ENCODE results near the gene SHROOM4. TPM values are rescaled to one million over a fixed set of nuclear protein-coding genes. Genes with fewer than 3 reads are reported as not detected.

SHROOM4 gene
- total RNA-seq, 2 experiments from 2014 or later = not detected

DNA sequence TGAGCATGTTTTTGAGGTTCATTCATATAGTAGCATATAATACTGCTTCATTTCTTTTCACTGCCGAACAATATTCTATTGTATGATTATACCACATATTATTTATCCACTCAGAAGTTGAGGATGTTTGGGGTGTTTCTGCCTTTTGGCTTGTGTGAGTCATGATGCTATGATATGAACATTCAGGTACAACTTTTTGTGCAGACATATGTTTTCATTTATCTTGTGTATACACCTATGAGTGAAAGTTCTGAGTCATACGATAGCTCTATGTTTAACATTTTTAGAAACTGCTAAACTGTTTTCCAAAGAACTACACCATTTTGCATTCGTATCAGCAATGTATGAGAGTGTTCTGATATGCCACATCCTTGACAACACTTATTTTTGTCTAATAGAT lies 57.7 kb downstream of the SHROOM4 start:
- Histone ChIP-seq H4K20me1 (ENCODE audit: insufficient read depth, low read length) (no peaks in the 10 kb centered on the region), H3K4me2 (ENCODE audit: low read length) (no peak overlapping the region), H3K9me3 (ENCODE audit: low read length) (no peaks in the 10 kb centered on the region), H3K36me3 (ENCODE audit: insufficient read depth, low read length) (no peaks in the 10 kb centered on the region), H3K9me2 (ENCODE audit: insufficient read depth, low read length) (no peaks in the 10 kb centered on the region), H3K4me1 (ENCODE audit: insufficient read depth, low read length, poor library complexity, severe bottlenecking) (no peaks in the 10 kb centered on the region), H3K27ac (ENCODE audit: low read depth, low read length, poor library complexity, severe bottlenecking) (no peak overlapping the region), H3K4me3 (ENCODE audit: low read depth, low read length, poor library complexity, severe bottlenecking) (no peak overlapping the region), H3K79me2 (ENCODE audit: insufficient read depth, low read depth, low read length) (no peaks in the 10 kb centered on the region), H2AFZ (ENCODE audit: low read length) (no peak overlapping the region)
- TF ChIP-seq, protein P1, sequence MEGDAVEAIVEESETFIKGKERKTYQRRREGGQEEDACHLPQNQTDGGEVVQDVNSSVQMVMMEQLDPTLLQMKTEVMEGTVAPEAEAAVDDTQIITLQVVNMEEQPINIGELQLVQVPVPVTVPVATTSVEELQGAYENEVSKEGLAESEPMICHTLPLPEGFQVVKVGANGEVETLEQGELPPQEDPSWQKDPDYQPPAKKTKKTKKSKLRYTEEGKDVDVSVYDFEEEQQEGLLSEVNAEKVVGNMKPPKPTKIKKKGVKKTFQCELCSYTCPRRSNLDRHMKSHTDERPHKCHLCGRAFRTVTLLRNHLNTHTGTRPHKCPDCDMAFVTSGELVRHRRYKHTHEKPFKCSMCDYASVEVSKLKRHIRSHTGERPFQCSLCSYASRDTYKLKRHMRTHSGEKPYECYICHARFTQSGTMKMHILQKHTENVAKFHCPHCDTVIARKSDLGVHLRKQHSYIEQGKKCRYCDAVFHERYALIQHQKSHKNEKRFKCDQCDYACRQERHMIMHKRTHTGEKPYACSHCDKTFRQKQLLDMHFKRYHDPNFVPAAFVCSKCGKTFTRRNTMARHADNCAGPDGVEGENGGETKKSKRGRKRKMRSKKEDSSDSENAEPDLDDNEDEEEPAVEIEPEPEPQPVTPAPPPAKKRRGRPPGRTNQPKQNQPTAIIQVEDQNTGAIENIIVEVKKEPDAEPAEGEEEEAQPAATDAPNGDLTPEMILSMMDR (conservative IDR thresholded peaks at IDR 0.05; ENCODE audit: low read length) = no peak
- TF ChIP-seq EZH2phosphoT487 (IDR thresholded peaks at IDR 0.05; ENCODE audit: borderline replicate concordance, low read depth, low read length) = no peak
- ChIA-PET POLR2A (interaction anchor here (0.6 kb wide), 1 partner anchor 226 kb away, joined by 4 read pairs; no protein-coding TSS in a partner anchor), CTCF (ENCODE audit: unreplicated experiment) (no interaction called here)
- intact Hi-C loops (cut with micrococcal nuclease; ENCODE audit: unreplicated experiment) = no loop called here
- BruUV-seq (replicated peaks) = no TSS peak
- DNase-seq (ENCODE audit: low spot score) = no peak

DNA sequence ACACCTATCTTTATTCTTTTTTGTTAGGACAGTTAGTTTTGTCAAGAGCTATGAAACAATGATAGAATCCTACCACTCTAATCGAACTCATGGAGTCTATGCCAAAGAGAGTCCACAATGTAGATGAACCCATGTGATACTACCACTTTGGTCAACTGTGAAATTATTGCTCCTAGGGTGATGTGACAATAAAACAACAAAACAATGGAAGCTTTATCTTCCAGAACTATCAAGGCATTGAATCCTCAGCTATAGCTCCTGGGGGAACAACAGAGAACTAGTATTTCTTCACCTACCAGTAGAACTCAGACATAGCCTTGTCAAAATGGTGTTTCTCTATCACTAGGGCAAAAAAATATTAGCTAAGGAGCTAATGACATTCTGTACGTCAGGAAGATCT lies 62.9 kb downstream of the SHROOM4 start:
- BruUV-seq (replicated peaks) = no TSS peak
- no peak overlapping the region for H2AFZ ChIP-seq (ENCODE audit: low read length)
- no peak overlapping the region for H3K27ac ChIP-seq (ENCODE audit: low read depth, low read length, poor library complexity, severe bottlenecking)
- intact Hi-C loops (cut with micrococcal nuclease; ENCODE audit: unreplicated experiment) = no loop called here
- POLR2A ChIA-PET = no interaction called here
- H3K79me2 ChIP-seq (ENCODE audit: insufficient read depth, low read depth, low read length) = no peaks in the 10 kb centered on the region
- no peak for DNase-seq (ENCODE audit: low spot score)
- CTCF ChIA-PET (ENCODE audit: unreplicated experiment) = no interaction called here
- no peaks in the 10 kb centered on the region for H3K9me3 ChIP-seq (ENCODE audit: low read length)
- no peaks in the 10 kb centered on the region for H4K20me1 ChIP-seq (ENCODE audit: insufficient read depth, low read length)
- H3K4me3 ChIP-seq (ENCODE audit: low read depth, low read length, poor library complexity, severe bottlenecking) = no peak overlapping the region
- no peaks in the 10 kb centered on the region for H3K4me1 ChIP-seq (ENCODE audit: insufficient read depth, low read length, poor library complexity, severe bottlenecking)
- no peak overlapping the region for H3K4me2 ChIP-seq (ENCODE audit: low read length)
- no peaks in the 10 kb centered on the region for H3K36me3 ChIP-seq (ENCODE audit: insufficient read depth, low read length)
- TF ChIP-seq, protein P1 (conservative IDR thresholded peaks at IDR 0.05; ENCODE audit: low read length) = no peak
- no peak for TF ChIP-seq EZH2phosphoT487 (IDR thresholded peaks at IDR 0.05; ENCODE audit: borderline replicate concordance, low read depth, low read length)
- H3K9me2 ChIP-seq (ENCODE audit: insufficient read depth, low read length) = no peaks in the 10 kb centered on the region

DNA sequence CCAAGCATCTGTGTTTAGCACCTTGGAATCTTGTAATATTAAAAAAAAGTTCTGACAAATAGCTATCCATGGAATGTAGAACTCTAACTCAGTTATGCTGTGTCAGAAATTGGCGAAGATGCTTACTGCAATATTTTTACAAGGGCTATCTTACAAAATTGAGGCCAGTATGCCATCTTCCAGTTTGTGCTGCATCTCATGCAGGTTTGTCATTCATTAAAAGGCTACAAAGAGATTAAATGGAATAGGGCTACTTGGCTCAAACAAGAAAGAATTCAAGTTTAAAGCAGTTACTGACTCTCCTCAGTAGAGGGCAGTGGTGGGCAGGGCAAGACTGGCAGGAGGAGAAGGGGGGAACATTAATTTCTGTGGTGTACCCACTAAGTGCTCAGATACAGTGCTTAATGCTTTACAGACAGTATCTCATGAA lies 66.5 kb downstream of the SHROOM4 start:
- no peak for TF ChIP-seq EZH2phosphoT487 (IDR thresholded peaks at IDR 0.05; ENCODE audit: borderline replicate concordance, low read depth, low read length)
- TF ChIP-seq, protein P1 (conservative IDR thresholded peaks at IDR 0.05; ENCODE audit: low read length) = peak; percentile 75
- ChIA-PET POLR2A (no interaction called here), CTCF (ENCODE audit: unreplicated experiment) (no interaction called here)
- no peaks in the 10 kb centered on the region for H3K9me3 ChIP-seq (ENCODE audit: low read length)
- H3K9me2 ChIP-seq (ENCODE audit: insufficient read depth, low read length) = no peaks in the 10 kb centered on the region
- H3K36me3 ChIP-seq (ENCODE audit: insufficient read depth, low read length) = no peaks in the 10 kb centered on the region
- DNase-seq (ENCODE audit: low spot score) = peak; percentile 4
- no TSS peak for BruUV-seq (replicated peaks)
- H3K4me1 ChIP-seq (ENCODE audit: insufficient read depth, low read length, poor library complexity, severe bottlenecking) = no peaks in the 10 kb centered on the region
- H3K27ac ChIP-seq (ENCODE audit: low read depth, low read length, poor library complexity, severe bottlenecking) = no peak overlapping the region
- intact Hi-C loops (cut with micrococcal nuclease; ENCODE audit: unreplicated experiment) = no loop called here
- no peaks in the 10 kb centered on the region for H3K79me2 ChIP-seq (ENCODE audit: insufficient read depth, low read depth, low read length)
- H3K4me3 ChIP-seq (ENCODE audit: low read depth, low read length, poor library complexity, severe bottlenecking) = no peak overlapping the region
- H3K4me2 ChIP-seq (ENCODE audit: low read length) = no peak overlapping the region
- no peak overlapping the region for H2AFZ ChIP-seq (ENCODE audit: low read length)
- H4K20me1 ChIP-seq (ENCODE audit: insufficient read depth, low read length) = no peaks in the 10 kb centered on the region
